H1 (cell line): Measurements from ENCODE around the gene EXOC6.

Experiments used
- ASH2L ChIP-seq: fragments of 200-600, 300-600 bp; sonication (generic); IDR thresholded peaks from one replicate; pipeline ENCODE4 v1.7.1; 2017; ENCODE audit warnings: low read length
- ATF3 ChIP-seq: IDR thresholded peaks from 2 replicates; pipeline ENCODE4 v1.6.1; 2011; ENCODE audit warnings: low read depth, mild to moderate bottlenecking, low read length; ENCODE audit not compliant: insufficient read depth
- BACH1 ChIP-seq: IDR thresholded peaks from 2 replicates; pipeline ENCODE4 v1.6.1; 2012; ENCODE audit warnings: low read length, improper control_type of control experiment
- CHD1 ChIP-seq: IDR thresholded peaks from 2 replicates; pipeline ENCODE4 v1.6.1; 2012; ENCODE audit warnings: low read depth, low read length, improper control_type of control experiment
- CTCF ChIP-seq, 3 experiments: IDR thresholded peaks; 1 replicate in 2 of 3; 2 replicates in 1 of 3; pipeline versions ENCODE4 v1.5.1 to v1.6.1; 2011; ENCODE audit warnings: low read length in 3 of 3, mild to moderate bottlenecking in 3 of 3, inconsistent platforms in 2 of 3, low read depth in 1 of 3, moderate library complexity in 1 of 3; ENCODE audit not compliant: insufficient read depth in 1 of 3; ENCODE audit errors: control extremely low read depth in 1 of 3
- GABPA ChIP-seq: IDR thresholded peaks from 2 replicates; pipeline ENCODE4 v1.6.1; 2011; ENCODE audit warnings: mild to moderate bottlenecking, low read length, moderate library complexity, borderline replicate concordance; ENCODE audit not compliant: insufficient read depth
- HDAC2 ChIP-seq, 2 experiments: fragments of 300-600 bp in 1 of 2; sonication (generic) in 1 of 2; IDR thresholded peaks; 2 replicates each; pipeline ENCODE4 v1.6.1; 2011 to 2012; ENCODE audit warnings: low read depth in 2 of 2, low read length in 2 of 2, mild to moderate bottlenecking in 2 of 2, moderate library complexity in 2 of 2, borderline replicate concordance in 1 of 2, inconsistent platforms in 1 of 2
- MAFK ChIP-seq: IDR thresholded peaks from 2 replicates; pipeline ENCODE4 v1.6.1; 2012; ENCODE audit warnings: low read depth, mild to moderate bottlenecking, improper control_type of control experiment, low read length
- POLR2A ChIP-seq, 2 experiments: IDR thresholded peaks; 1 replicate in 1 of 2; 2 replicates in 1 of 2; pipeline ENCODE4 v1.6.1; 2011; ENCODE audit warnings: low read depth in 2 of 2, low read length in 2 of 2, mild to moderate bottlenecking in 2 of 2; ENCODE audit errors: control extremely low read depth in 1 of 2
- POLR2AphosphoS5 ChIP-seq: IDR thresholded peaks from 2 replicates; pipeline ENCODE4 v1.6.1; 2011; ENCODE audit warnings: low read depth, low read length
- POU5F1 ChIP-seq: IDR thresholded peaks from 2 replicates; pipeline ENCODE4 v1.6.1; 2011; ENCODE audit warnings: low read depth, mild to moderate bottlenecking, low read length, moderate library complexity
- TAF1 ChIP-seq: IDR thresholded peaks from 2 replicates; pipeline ENCODE4 v1.6.1; 2011; ENCODE audit warnings: mild to moderate bottlenecking, low read depth, low read length

GRCh38 chr10:92855560-92855959 lies 7.2 kb downstream of the EXOC6 start:
- TF ChIP-seq CTCF (IDR thresholded peaks at IDR 0.05; ENCODE audit: control extremely low read depth in 1 of 3, insufficient read depth in 1 of 3, low read depth in 1 of 3, low read length in 3 of 3) (no peak), HDAC2 (IDR thresholded peaks at IDR 0.05; ENCODE audit: borderline replicate concordance in 1 of 2, low read depth in 2 of 2, low read length in 2 of 2) (no peak), TAF1 (no peak), CHD1 (no peak), POLR2A (IDR thresholded peaks at IDR 0.05; ENCODE audit: control extremely low read depth in 1 of 2, low read depth in 2 of 2, low read length in 2 of 2) (no peak), ASH2L (no peak), GABPA (no peak), ATF3 (no peak), MAFK (no peak), POLR2AphosphoS5 (no peak), POU5F1 (no peak), BACH1 (no peak)
